Measurements from ENCODE around the gene FURIN. TPM values are rescaled to one million over a fixed set of nuclear protein-coding genes. Genes with fewer than 3 reads are reported as not detected.
A peak's percentile ranks its signal among the peaks of the same experiment; 100 is the strongest.
"Not testable (repeated sequence)": the region's sequence is repeated elsewhere in the genome, so short reads cannot be mapped to it uniquely, and the experiment has no call there.

The FURIN gene
- 100 to 1,000 TPM in 1 of 4 donors, 10 to 100 TPM in 3; 22.8 to 112 (median 38.5) TPM for polyA plus RNA-seq
- long read RNA-seq, donor 1 = 0 reads
- long read RNA-seq, donor 2, full-length matches to known transcripts = 1 of 1 reads
- long read RNA-seq, donor 2, partial matches to known transcripts = 0 of 1 reads
- long read RNA-seq, donor 2, other reads (novel, unspliced or antisense) = 0 of 1 reads
- long read RNA-seq, donor 3, full-length matches to known transcripts = 1 of 1 reads
- long read RNA-seq, donor 3, partial matches to known transcripts = 0 of 1 reads
- long read RNA-seq, donor 3, other reads (novel, unspliced or antisense) = 0 of 1 reads
- long read RNA-seq, donor 4 = 0 reads
- long read RNA-seq, donor 5, full-length matches to known transcripts = 1 of 1 reads
- long read RNA-seq, donor 5, partial matches to known transcripts = 0 of 1 reads
- long read RNA-seq, donor 5, other reads (novel, unspliced or antisense) = 0 of 1 reads
- long read RNA-seq, donor 6, full-length matches to known transcripts = 5 of 16 reads
- long read RNA-seq, donor 6, partial matches to known transcripts = 11 of 16 reads
- long read RNA-seq, donor 6, other reads (novel, unspliced or antisense) = 0 of 16 reads
- long read RNA-seq, donor 7, full-length matches to known transcripts = 6 of 6 reads
- long read RNA-seq, donor 7, partial matches to known transcripts = 0 of 6 reads
- long read RNA-seq, donor 7, other reads (novel, unspliced or antisense) = 0 of 6 reads
- long read RNA-seq, donor 8 = 0 reads
- long read RNA-seq, donor 9, partial matches to known transcripts = 13 of 13 reads
- long read RNA-seq, donor 9, other reads (novel, unspliced or antisense) = 0 of 13 reads
- long read RNA-seq, donor 10, full-length matches to known transcripts = 2 of 16 reads
- long read RNA-seq, donor 10, partial matches to known transcripts = 14 of 16 reads
- long read RNA-seq, donor 10, other reads (novel, unspliced or antisense) = 0 of 16 reads

GRCh38 chr15:90868261-90868689 is at the start of gene FURIN:
Gene FURIN, plus strand, starts transcription at chr15:90868588. Its CDS starts 7,153 bp downstream, at chr15:90875741.
- peak within 1 kb of the TSS; percentile 51 to 96 (median 85) for H3K27ac ChIP-seq (ENCODE audit: low read depth in 1 of 3, low read length in 2 of 3)
- H3K4me1 ChIP-seq (ENCODE audit: control insufficient read depth in 3 of 3, insufficient read depth in 2 of 3, low read depth in 1 of 3, low read length in 2 of 3) = peaks cover 3 to 36% (median 15%) of the 10 kb centered on the region in 3 donors
- no peak for FAIRE-seq
- WGBS, 3 donors = 33 to 58% (median 51%) methylated on average over 6 of the region's 6 CpGs
- no peaks in the 10 kb centered on the region for H3K27me3 ChIP-seq (ENCODE audit: control insufficient read depth in 3 of 3, insufficient read depth in 3 of 3, low read length in 3 of 3)
- H3K9me3 ChIP-seq (ENCODE audit: control insufficient read depth in 2 of 2, insufficient read depth in 1 of 2, low read depth in 1 of 2, low read length in 1 of 2) = no peaks in the 10 kb centered on the region
- H3K4me3 ChIP-seq (ENCODE audit: low read depth in 1 of 3, low read length in 3 of 3) = no peak within 1 kb of the TSS
- peak; percentile 54 to 62 for DNase-seq
- peaks cover 0 to 2% (median 0%) of the 10 kb centered on the region in 3 donors for H3K36me3 ChIP-seq (ENCODE audit: control insufficient read depth in 3 of 3, insufficient read depth in 2 of 3, low read depth in 1 of 3, low read length in 3 of 3)

GRCh38 chr15:90819390-90819789 is 49.0 kb upstream of the FURIN start:
- H3K36me3 ChIP-seq (ENCODE audit: control insufficient read depth in 3 of 3, insufficient read depth in 2 of 3, low read depth in 1 of 3, low read length in 3 of 3) = no peaks in the 10 kb centered on the region
- no peak overlapping the region for H3K27ac ChIP-seq (ENCODE audit: low read depth in 1 of 3, low read length in 2 of 3)
- H3K4me3 ChIP-seq (ENCODE audit: low read depth in 1 of 3, low read length in 3 of 3) = no peak overlapping the region
- peaks cover 0 to 4% of the 10 kb centered on the region in 2 donors for H3K9me3 ChIP-seq (ENCODE audit: control insufficient read depth in 2 of 2, insufficient read depth in 1 of 2, low read depth in 1 of 2, low read length in 1 of 2)
- FAIRE-seq (no peak), DNase-seq (no peak)
- H3K4me1 ChIP-seq (ENCODE audit: control insufficient read depth in 3 of 3, insufficient read depth in 2 of 3, low read depth in 1 of 3, low read length in 2 of 3) = peaks cover 0 to 11% (median 5%) of the 10 kb centered on the region in 3 donors
- no peaks in the 10 kb centered on the region for H3K27me3 ChIP-seq (ENCODE audit: control insufficient read depth in 3 of 3, insufficient read depth in 3 of 3, low read length in 3 of 3)
- WGBS, 3 donors = 72 to 88% (median 84%) methylated on average over 6 of the region's 6 CpGs

GRCh38 chr15:90819850-90820249 is 48.5 kb upstream of the FURIN start:
- Histone ChIP-seq H3K36me3 (ENCODE audit: control insufficient read depth in 3 of 3, insufficient read depth in 2 of 3, low read depth in 1 of 3, low read length in 3 of 3) (no peaks in the 10 kb centered on the region), H3K4me1 (ENCODE audit: control insufficient read depth in 3 of 3, insufficient read depth in 2 of 3, low read depth in 1 of 3, low read length in 2 of 3) (peaks cover 0 to 11% (median 5%) of the 10 kb centered on the region in 3 donors), H3K27me3 (ENCODE audit: control insufficient read depth in 3 of 3, insufficient read depth in 3 of 3, low read length in 3 of 3) (no peaks in the 10 kb centered on the region), H3K27ac (ENCODE audit: low read depth in 1 of 3, low read length in 2 of 3) (no peak overlapping the region), H3K9me3 (ENCODE audit: control insufficient read depth in 2 of 2, insufficient read depth in 1 of 2, low read depth in 1 of 2, low read length in 1 of 2) (peaks cover 0 to 4% of the 10 kb centered on the region in 2 donors), H3K4me3 (ENCODE audit: low read depth in 1 of 3, low read length in 3 of 3) (no peak overlapping the region)
- FAIRE-seq (no peak), DNase-seq (no peak)
- 46 to 65% (median 62%) methylated on average over 12 of the region's 12 CpGs for WGBS, 3 donors

- Histone ChIP-seq H3K9me3 (ENCODE audit: control insufficient read depth in 2 of 2, insufficient read depth in 1 of 2, low read depth in 1 of 2, low read length in 1 of 2) (peaks cover 0 to 4% of the 10 kb centered on the region in 2 donors), H3K4me1 (ENCODE audit: control insufficient read depth in 3 of 3, insufficient read depth in 2 of 3, low read depth in 1 of 3, low read length in 2 of 3) (peaks cover 0 to 11% (median 5%) of the 10 kb centered on the region in 3 donors), H3K27ac (ENCODE audit: low read depth in 1 of 3, low read length in 2 of 3) (no peak overlapping the region), H3K4me3 (ENCODE audit: low read depth in 1 of 3, low read length in 3 of 3) (no peak overlapping the region), H3K27me3 (ENCODE audit: control insufficient read depth in 3 of 3, insufficient read depth in 3 of 3, low read length in 3 of 3) (no peaks in the 10 kb centered on the region), H3K36me3 (ENCODE audit: control insufficient read depth in 3 of 3, insufficient read depth in 2 of 3, low read depth in 1 of 3, low read length in 3 of 3) (no peaks in the 10 kb centered on the region)
- 80 to 95% (median 82%) methylated on average over 6 to 7 of the region's 7 CpGs for WGBS, 3 donors
- no peak for FAIRE-seq
- no peak for DNase-seq
Observed at GRCh38 chr15:90820481-90820880, 47.9 kb upstream of the FURIN start.

- Histone ChIP-seq H3K27me3 (ENCODE audit: control insufficient read depth in 3 of 3, insufficient read depth in 3 of 3, low read length in 3 of 3) (no peaks in the 10 kb centered on the region), H3K27ac (ENCODE audit: low read depth in 1 of 3, low read length in 2 of 3) (no peak overlapping the region), H3K4me1 (ENCODE audit: control insufficient read depth in 3 of 3, insufficient read depth in 2 of 3, low read depth in 1 of 3, low read length in 2 of 3) (peaks cover 0 to 11% (median 5%) of the 10 kb centered on the region in 3 donors), H3K4me3 (ENCODE audit: low read depth in 1 of 3, low read length in 3 of 3) (no peak overlapping the region), H3K9me3 (ENCODE audit: control insufficient read depth in 2 of 2, insufficient read depth in 1 of 2, low read depth in 1 of 2, low read length in 1 of 2) (peaks cover 0 to 4% of the 10 kb centered on the region in 2 donors), H3K36me3 (ENCODE audit: control insufficient read depth in 3 of 3, insufficient read depth in 2 of 3, low read depth in 1 of 3, low read length in 3 of 3) (no peaks in the 10 kb centered on the region)
- no peak for DNase-seq
- 91 to 94% (median 93%) methylated on average over 8 of the region's 8 CpGs for WGBS, 3 donors
- no peak for FAIRE-seq
Observed at GRCh38 chr15:90822204-90822955, 46.0 kb upstream of the FURIN start.

GRCh38 chr15:90823455-90823974 is 44.9 kb upstream of the FURIN start:
- WGBS, 3 donors = 26 to 65% (median 35%) methylated on average over 7 of the region's 7 CpGs
- DNase-seq = peak; percentile 79 to 96
- H3K4me3 ChIP-seq (ENCODE audit: low read depth in 1 of 3, low read length in 3 of 3) = no peak overlapping the region
- peak overlapping the region; percentile 38 to 85 (median 65) for H3K27ac ChIP-seq (ENCODE audit: low read depth in 1 of 3, low read length in 2 of 3)
- H3K27me3 ChIP-seq (ENCODE audit: control insufficient read depth in 3 of 3, insufficient read depth in 3 of 3, low read length in 3 of 3) = no peaks in the 10 kb centered on the region
- FAIRE-seq = no peak
- H3K4me1 ChIP-seq (ENCODE audit: control insufficient read depth in 3 of 3, insufficient read depth in 2 of 3, low read depth in 1 of 3, low read length in 2 of 3) = peaks cover 0 to 11% (median 2%) of the 10 kb centered on the region in 3 donors
- no peaks in the 10 kb centered on the region for H3K36me3 ChIP-seq (ENCODE audit: control insufficient read depth in 3 of 3, insufficient read depth in 2 of 3, low read depth in 1 of 3, low read length in 3 of 3)
- H3K9me3 ChIP-seq (ENCODE audit: control insufficient read depth in 2 of 2, insufficient read depth in 1 of 2, low read depth in 1 of 2, low read length in 1 of 2) = peaks cover 0 to 4% of the 10 kb centered on the region in 2 donors

- H3K4me1 ChIP-seq (ENCODE audit: control insufficient read depth in 3 of 3, insufficient read depth in 2 of 3, low read depth in 1 of 3, low read length in 2 of 3) = peaks cover 0 to 11% (median 0%) of the 10 kb centered on the region in 3 donors
- not testable (repeated sequence) for FAIRE-seq; H3K27ac ChIP-seq (ENCODE audit: low read depth in 1 of 3, low read length in 2 of 3); H3K36me3 ChIP-seq (ENCODE audit: control insufficient read depth in 3 of 3, insufficient read depth in 2 of 3, low read depth in 1 of 3, low read length in 3 of 3); DNase-seq; H3K4me3 ChIP-seq (ENCODE audit: low read depth in 1 of 3, low read length in 3 of 3); H3K27me3 ChIP-seq (ENCODE audit: control insufficient read depth in 3 of 3, insufficient read depth in 3 of 3, low read length in 3 of 3); H3K9me3 ChIP-seq (ENCODE audit: control insufficient read depth in 2 of 2, insufficient read depth in 1 of 2, low read depth in 1 of 2, low read length in 1 of 2)
- 89 to 93% (median 92%) methylated on average over 38 to 49 of the region's 49 CpGs for WGBS, 3 donors
Observed at GRCh38 chr15:90825115-90825899, 43.1 kb upstream of the FURIN start.
